Fibroblast of skin of left quadriceps (primary cell): ENCODE results near the gene CLASP1.
"Not testable (repeated sequence)": the region's sequence is repeated elsewhere in the genome, so short reads cannot be mapped to it uniquely, and the experiment has no call there.

Experiments used
- DNase-seq, 2 experiments: peaks; one replicate each; pipeline ENCODE4 v3.0.0-alpha.2; 2013; ENCODE audit warnings: low read depth in 2 of 2

CLASP1 gene

GRCh38 chr2:121582272-121582671 is 67.0 kb downstream of the CLASP1 start:
- no peak for DNase-seq

GRCh38 chr2:121579309-121579708 is 70.0 kb downstream of the CLASP1 start:
- DNase-seq: no peak

- DNase-seq: no peak
Observed at GRCh38 chr2:121577381-121577780, 71.9 kb downstream of the CLASP1 start.

GRCh38 chr2:121576263-121576662 is 73.0 kb downstream of the CLASP1 start:
- DNase-seq: no peak

- DNase-seq: no peak
Observed at GRCh38 chr2:121575800-121576199, 73.5 kb downstream of the CLASP1 start.

- no peak for DNase-seq
Observed at GRCh38 chr2:121570667-121571055, 78.6 kb downstream of the CLASP1 start.

GRCh38 chr2:121570036-121570666 is 79.1 kb downstream of the CLASP1 start:
- DNase-seq: no peak

GRCh38 chr2:121567957-121568409 is 81.3 kb downstream of the CLASP1 start:
- no peak for DNase-seq

- no peak for DNase-seq
Observed at GRCh38 chr2:121567452-121567851, 81.8 kb downstream of the CLASP1 start.

GRCh38 chr2:121565389-121566250 is 83.6 kb downstream of the CLASP1 start:
- no peak for DNase-seq

- DNase-seq: no peak
Observed at GRCh38 chr2:121564905-121565304, 84.4 kb downstream of the CLASP1 start.

GRCh38 chr2:121563754-121564153 is 85.5 kb downstream of the CLASP1 start:
- DNase-seq: not testable (repeated sequence)

- no peak for DNase-seq
Observed at GRCh38 chr2:121562269-121563176, 86.7 kb downstream of the CLASP1 start.

GRCh38 chr2:121561617-121562268 is 87.5 kb downstream of the CLASP1 start:
- DNase-seq: no peak

- DNase-seq: no peak
Observed at GRCh38 chr2:121558329-121558728, 90.9 kb downstream of the CLASP1 start.

GRCh38 chr2:121555008-121555407 is 94.3 kb downstream of the CLASP1 start:
- DNase-seq: no peak

GRCh38 chr2:121552477-121553180 is 96.6 kb downstream of the CLASP1 start:
- DNase-seq: not testable (repeated sequence)

GRCh38 chr2:121550669-121551068 is 98.6 kb downstream of the CLASP1 start:
- DNase-seq: no peak

- no peak for DNase-seq
Observed at GRCh38 chr2:121547646-121548045, 101.6 kb downstream of the CLASP1 start.

- no peak for DNase-seq
Observed at GRCh38 chr2:121545913-121546312, 103.3 kb downstream of the CLASP1 start.

GRCh38 chr2:121545257-121545656 is 104.0 kb downstream of the CLASP1 start:
- DNase-seq: no peak
